Activated T-helper 1 cell treated with anti-CD3 and anti-CD28 coated beads, Interleukin-12 subunit alpha, Interleukin-12 subunit beta, Interleukin-2, Interleukin-4 antibody, amounts not matched to agents 30 ng/mL and 10 ng/mL and 1 ng/mL, durations not matched to agents 14 hours and 24 hours and 36 hours (primary cell): ENCODE results near the gene NBEAL1. TPM values are rescaled to one million over a fixed set of nuclear protein-coding genes. Genes with fewer than 3 reads are reported as not detected.
"Not testable (repeated sequence)": the region's sequence is repeated elsewhere in the genome, so short reads cannot be mapped to it uniquely, and the experiment has no call there.

ENCODE experiments used
- DNase-seq: peaks from one replicate; pipeline ENCODE4 v3.0.0; 2021; ENCODE audit warnings: low spot score
- H3K27ac Mint-ChIP-seq: one replicate; pipeline ENCODE4 v1.8.0; 2021; ENCODE audit warnings: mild to moderate bottlenecking, mixed read lengths
- H3K27me3 Mint-ChIP-seq: one replicate; pipeline ENCODE4 v1.8.0; 2022; ENCODE audit warnings: mild to moderate bottlenecking, moderate library complexity, mixed read lengths; ENCODE audit not compliant: insufficient read depth
- H3K36me3 Mint-ChIP-seq: one replicate; pipeline ENCODE4 v1.8.0; 2021; ENCODE audit warnings: low read depth, mixed read lengths
- H3K4me1 Mint-ChIP-seq: one replicate; pipeline ENCODE4 v1.8.0; 2021; ENCODE audit warnings: low read depth, mixed read lengths
- H3K4me3 Mint-ChIP-seq: one replicate; pipeline ENCODE4 v1.8.0; 2021; ENCODE audit warnings: mild to moderate bottlenecking, moderate library complexity, mixed read lengths
- H3K9me3 Mint-ChIP-seq: one replicate; pipeline ENCODE4 v1.8.0; 2021; ENCODE audit warnings: mixed read lengths
- intact Hi-C: fragments of 100-400 bp; cut with micrococcal nuclease; formaldehyde crosslinking; loops from one replicate; pipeline ENCODE4 v1.15.1; 2024
- total RNA-seq: library from RNA; stranded (reverse); gene quantifications from 2 replicates; pipeline ENCODE4 v1.2.3, GENCODE V29; 2022

Gene NBEAL1
- total RNA-seq, 1 donor from 2014 or later, result 10.7 TPM

GRCh38 chr2:203162722-203163121 is 148.0 kb downstream of the NBEAL1 start:
- H3K4me3 Mint-ChIP-seq, H3K27ac Mint-ChIP-seq, intact Hi-C loops, H3K27me3 Mint-ChIP-seq, DNase-seq, H3K4me1 Mint-ChIP-seq, H3K36me3 Mint-ChIP-seq, H3K9me3 Mint-ChIP-seq: not testable (repeated sequence)

- H3K9me3 Mint-ChIP-seq, result no peaks in the 10 kb centered on the region
- no peaks in the 10 kb centered on the region for H3K27me3 Mint-ChIP-seq
- intact Hi-C loops, result no loop called here
- DNase-seq, result no peak
- no peak overlapping the region for H3K27ac Mint-ChIP-seq
- no peak overlapping the region for H3K4me3 Mint-ChIP-seq
- no peaks in the 10 kb centered on the region for H3K4me1 Mint-ChIP-seq
- H3K36me3 Mint-ChIP-seq, result peaks cover 8% of the 10 kb centered on the region
Observed at GRCh38 chr2:203164311-203164935, 149.7 kb downstream of the NBEAL1 start.

- Mint-ChIP-seq H3K36me3 (peaks cover 7% of the 10 kb centered on the region), H3K4me3 (no peak overlapping the region), H3K9me3 (no peaks in the 10 kb centered on the region), H3K27me3 (no peaks in the 10 kb centered on the region), H3K27ac (no peak overlapping the region), H3K4me1 (no peaks in the 10 kb centered on the region)
- DNase-seq, result no peak
- intact Hi-C loops, result no loop called here
Observed at GRCh38 chr2:203167751-203168150, 153.1 kb downstream of the NBEAL1 start.

GRCh38 chr2:203170502-203170901 is 155.8 kb downstream of the NBEAL1 start:
- peaks cover 7% of the 10 kb centered on the region for H3K36me3 Mint-ChIP-seq

GRCh38 chr2:203175371-203175770 is 160.7 kb downstream of the NBEAL1 start:
- H3K36me3 Mint-ChIP-seq, result peaks cover 2% of the 10 kb centered on the region
- DNase-seq, result no peak
- intact Hi-C loops, result no loop called here
- no peaks in the 10 kb centered on the region for H3K27me3 Mint-ChIP-seq
- no peak overlapping the region for H3K4me3 Mint-ChIP-seq
- H3K9me3 Mint-ChIP-seq, result no peaks in the 10 kb centered on the region
- H3K27ac Mint-ChIP-seq, result no peak overlapping the region
- H3K4me1 Mint-ChIP-seq, result peaks cover 5% of the 10 kb centered on the region

More at GRCh38 chr2:203170502-203170901, 155.8 kb downstream of the NBEAL1 start:
- Mint-ChIP-seq H3K4me3 (no peak overlapping the region), H3K27me3 (no peaks in the 10 kb centered on the region), H3K9me3 (no peaks in the 10 kb centered on the region), H3K27ac (no peak overlapping the region), H3K4me1 (no peaks in the 10 kb centered on the region)
- DNase-seq, result no peak
- intact Hi-C loops, result no loop called here

GRCh38 chr2:203177361-203177760 is 162.7 kb downstream of the NBEAL1 start:
- Mint-ChIP-seq H3K27me3 (no peaks in the 10 kb centered on the region), H3K27ac (no peak overlapping the region), H3K4me3 (no peak overlapping the region), H3K9me3 (no peaks in the 10 kb centered on the region), H3K36me3 (peaks cover 2% of the 10 kb centered on the region), H3K4me1 (peaks cover 5% of the 10 kb centered on the region)
- no peak for DNase-seq
- intact Hi-C loops, result loop anchor here (2.0 kb wide), 1 partner anchor 61 kb away; the partner anchor contains the start of gene CYP20A1

GRCh38 chr2:203185864-203186263 is 171.2 kb downstream of the NBEAL1 start:
- Mint-ChIP-seq H3K9me3 (no peaks in the 10 kb centered on the region), H3K4me1 (no peaks in the 10 kb centered on the region), H3K27ac (no peak overlapping the region), H3K27me3 (no peaks in the 10 kb centered on the region), H3K4me3 (no peak overlapping the region), H3K36me3 (peaks cover 13% of the 10 kb centered on the region)
- no peak for DNase-seq
- intact Hi-C loops, result no loop called here

GRCh38 chr2:203190547-203190946 is 175.9 kb downstream of the NBEAL1 start:
- H3K27ac Mint-ChIP-seq, H3K4me1 Mint-ChIP-seq, intact Hi-C loops, H3K9me3 Mint-ChIP-seq, DNase-seq, H3K4me3 Mint-ChIP-seq, H3K27me3 Mint-ChIP-seq, H3K36me3 Mint-ChIP-seq: not testable (repeated sequence)

- H3K4me3 Mint-ChIP-seq, H3K27ac Mint-ChIP-seq, intact Hi-C loops, H3K36me3 Mint-ChIP-seq, H3K9me3 Mint-ChIP-seq, H3K27me3 Mint-ChIP-seq, H3K4me1 Mint-ChIP-seq, DNase-seq: not testable (repeated sequence)
Observed at GRCh38 chr2:203191026-203191425, 176.4 kb downstream of the NBEAL1 start.

- intact Hi-C loops, result no loop called here
- H3K4me1 Mint-ChIP-seq, result no peaks in the 10 kb centered on the region
- peaks cover 10% of the 10 kb centered on the region for H3K36me3 Mint-ChIP-seq
- H3K27me3 Mint-ChIP-seq, result no peaks in the 10 kb centered on the region
- DNase-seq, result no peak
- H3K9me3 Mint-ChIP-seq, result no peaks in the 10 kb centered on the region
- no peak overlapping the region for H3K4me3 Mint-ChIP-seq
- H3K27ac Mint-ChIP-seq, result no peak overlapping the region
Observed at GRCh38 chr2:203191961-203192360, 177.3 kb downstream of the NBEAL1 start.

GRCh38 chr2:203195331-203196036 is 180.8 kb downstream of the NBEAL1 start:
- Mint-ChIP-seq H3K36me3 (peaks cover 2% of the 10 kb centered on the region), H3K4me3 (no peak overlapping the region), H3K27ac (no peak overlapping the region), H3K4me1 (no peaks in the 10 kb centered on the region), H3K27me3 (no peaks in the 10 kb centered on the region), H3K9me3 (no peaks in the 10 kb centered on the region)
- intact Hi-C loops, result no loop called here
- no peak for DNase-seq

GRCh38 chr2:203200866-203201265 is 186.2 kb downstream of the NBEAL1 start:
- intact Hi-C loops, result no loop called here
- Mint-ChIP-seq H3K9me3 (no peaks in the 10 kb centered on the region), H3K4me3 (no peak overlapping the region), H3K27me3 (no peaks in the 10 kb centered on the region), H3K4me1 (no peaks in the 10 kb centered on the region), H3K27ac (no peak overlapping the region), H3K36me3 (no peaks in the 10 kb centered on the region)
- DNase-seq, result no peak

- intact Hi-C loops, result no loop called here
- no peak for DNase-seq
- no peaks in the 10 kb centered on the region for H3K36me3 Mint-ChIP-seq
- H3K27me3 Mint-ChIP-seq, result no peaks in the 10 kb centered on the region
- no peaks in the 10 kb centered on the region for H3K4me1 Mint-ChIP-seq
- no peak overlapping the region for H3K4me3 Mint-ChIP-seq
- no peak overlapping the region for H3K27ac Mint-ChIP-seq
- H3K9me3 Mint-ChIP-seq, result no peaks in the 10 kb centered on the region
Observed at GRCh38 chr2:203201426-203201825, 186.8 kb downstream of the NBEAL1 start.
